Urothelium cell line (cell line): ENCODE data around the gene ISCA2.
"Not testable (repeated sequence)": the region's sequence is repeated elsewhere in the genome, so short reads cannot be mapped to it uniquely, and the experiment has no call there.

ENCODE experiments used
- DNase-seq: peaks from one replicate; pipeline ENCODE4 v3.0.0; 2011; ENCODE audit warnings: low spot score, mixed read lengths
- FAIRE-seq: peaks from 2 replicates; lab custom pipeline; 2011; peaks lifted over from hg19 to GRCh38; lab: Jason Lieb, UNC

ISCA2 gene, protein sequence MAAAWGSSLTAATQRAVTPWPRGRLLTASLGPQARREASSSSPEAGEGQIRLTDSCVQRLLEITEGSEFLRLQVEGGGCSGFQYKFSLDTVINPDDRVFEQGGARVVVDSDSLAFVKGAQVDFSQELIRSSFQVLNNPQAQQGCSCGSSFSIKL

DNA sequence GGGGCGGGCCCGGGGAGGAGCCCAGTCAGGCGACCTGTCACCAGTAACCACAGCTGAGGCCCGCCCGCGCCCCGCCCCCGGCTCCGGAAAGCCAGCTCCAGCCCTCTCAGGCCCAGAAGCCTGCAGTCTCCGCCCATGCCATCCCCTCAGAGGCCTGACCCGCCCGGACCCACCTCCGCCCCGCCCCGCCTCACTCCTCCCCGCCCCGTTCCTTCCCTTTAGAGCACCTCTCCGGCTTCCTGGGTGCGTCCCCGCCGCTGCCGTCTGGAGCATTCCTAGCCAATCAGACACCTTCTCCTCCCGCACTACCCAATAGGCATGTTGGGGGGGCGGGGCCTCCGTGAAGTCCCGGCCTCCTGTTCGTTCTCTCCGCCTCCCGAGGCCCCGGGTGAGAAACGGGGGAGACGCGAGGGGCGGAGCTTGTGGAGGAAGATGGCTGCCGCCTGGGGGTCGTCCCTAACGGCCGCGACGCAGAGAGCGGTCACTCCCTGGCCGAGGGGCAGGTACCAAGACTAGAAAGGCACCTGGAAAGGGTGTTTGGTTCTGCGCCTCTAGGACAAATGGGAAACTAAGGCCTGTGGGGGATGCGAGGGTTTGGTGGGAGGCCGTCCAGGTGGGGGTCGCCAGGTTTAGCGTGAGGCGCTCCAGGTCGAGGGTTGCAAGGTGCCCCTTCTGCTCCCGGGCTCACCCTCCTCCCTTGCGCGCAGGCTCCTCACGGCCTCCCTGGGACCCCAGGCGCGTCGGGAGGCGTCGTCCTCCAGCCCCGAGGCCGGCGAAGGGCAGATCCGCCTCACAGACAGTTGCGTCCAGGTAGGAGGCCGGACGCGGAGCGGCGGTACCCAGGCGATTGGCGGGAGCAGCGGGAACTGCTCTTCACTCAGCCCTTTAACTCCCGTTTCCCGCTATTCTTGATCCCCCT is at the start of gene ISCA2:
TSS of gene ISCA2 (plus strand) at position 423 of the 919 bp plus-strand sequence. CDS start at position 433, 10 bp downstream.
- FAIRE-seq, result peak; percentile 91
- DNase-seq, result peak; percentile 100

DNA sequence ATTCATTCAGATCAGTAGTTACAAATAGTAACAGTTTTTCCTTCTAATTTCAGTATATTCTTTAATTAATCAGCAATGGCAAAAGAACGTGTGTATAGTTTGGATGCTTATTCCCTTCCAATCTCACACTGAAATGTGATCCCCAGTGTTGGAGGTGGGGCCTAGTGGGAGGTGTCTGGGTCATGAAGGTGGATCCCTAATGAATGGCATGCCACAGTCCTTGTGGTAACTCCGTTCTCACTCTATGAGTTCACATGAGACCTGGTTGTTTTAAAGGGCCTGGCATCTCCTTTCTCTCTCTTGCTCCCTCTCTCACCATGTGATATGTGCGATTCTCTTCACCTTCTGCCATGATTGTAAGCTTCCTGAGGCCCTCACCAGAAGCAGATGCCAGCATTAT is 48.7 kb upstream of the ISCA2 start:
- FAIRE-seq, result no peak
- DNase-seq, result no peak

GRCh38 chr14:74454397-74454796 is 39.2 kb upstream of the ISCA2 start:
- not testable (repeated sequence) for DNase-seq, FAIRE-seq

- DNase-seq (no peak), FAIRE-seq (no peak)
These were observed 36.6 kb upstream of the ISCA2 start for GRCh38 chr14:74456684-74457564.

DNA sequence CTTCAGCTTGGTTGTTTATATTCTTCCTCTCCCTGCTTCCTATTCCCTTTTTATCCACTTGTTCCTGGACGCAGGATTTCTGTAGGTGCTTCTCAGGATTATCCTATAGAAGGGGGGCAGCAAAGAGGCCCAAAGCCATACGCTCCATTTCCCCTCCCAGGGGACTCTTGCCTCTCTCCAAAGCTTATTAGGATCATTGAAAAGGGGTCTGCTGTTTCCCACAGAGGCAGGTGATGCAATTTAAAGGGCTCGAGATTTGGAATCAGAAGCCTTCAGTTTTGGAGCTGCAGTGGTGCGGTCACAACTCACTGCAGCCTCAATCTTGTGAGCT is 36.0 kb upstream of the ISCA2 start:
- FAIRE-seq, result no peak

GRCh38 chr14:74459289-74459946 is 34.1 kb upstream of the ISCA2 start:
- DNase-seq (peak; percentile 87), FAIRE-seq (peak; percentile 30)

More for the DNA sequence above, 36.0 kb upstream of the ISCA2 start:
- DNase-seq, result no peak

GRCh38 chr14:74459976-74460375 is 33.6 kb upstream of the ISCA2 start:
- FAIRE-seq (no peak), DNase-seq (no peak)

DNA sequence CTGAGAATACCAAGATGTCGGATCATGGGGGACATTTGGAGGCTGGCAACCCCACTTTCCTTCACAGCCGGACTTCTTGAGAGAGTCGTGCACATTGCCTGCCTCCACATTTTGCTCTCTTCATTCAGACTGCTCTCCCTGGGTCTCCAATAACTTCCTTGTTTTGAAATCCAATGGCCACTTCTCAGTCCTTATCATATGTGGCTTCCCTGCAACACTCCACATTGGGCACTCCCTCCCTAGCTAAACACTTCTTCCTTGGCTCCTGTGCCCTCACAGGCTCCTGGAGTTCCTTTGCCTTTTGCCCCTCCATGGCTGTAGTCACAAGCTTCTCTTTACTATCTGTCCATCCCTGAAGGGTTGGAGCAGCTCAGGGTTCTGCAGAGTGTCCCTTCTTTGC is 30.6 kb upstream of the ISCA2 start:
- FAIRE-seq, result no peak
- no peak for DNase-seq

GRCh38 chr14:74463697-74464096 is 29.9 kb upstream of the ISCA2 start:
- no peak for DNase-seq
- FAIRE-seq, result no peak

- DNase-seq (no peak), FAIRE-seq (no peak)
These were observed 28.8 kb upstream of the ISCA2 start for GRCh38 chr14:74464785-74465184.

DNA sequence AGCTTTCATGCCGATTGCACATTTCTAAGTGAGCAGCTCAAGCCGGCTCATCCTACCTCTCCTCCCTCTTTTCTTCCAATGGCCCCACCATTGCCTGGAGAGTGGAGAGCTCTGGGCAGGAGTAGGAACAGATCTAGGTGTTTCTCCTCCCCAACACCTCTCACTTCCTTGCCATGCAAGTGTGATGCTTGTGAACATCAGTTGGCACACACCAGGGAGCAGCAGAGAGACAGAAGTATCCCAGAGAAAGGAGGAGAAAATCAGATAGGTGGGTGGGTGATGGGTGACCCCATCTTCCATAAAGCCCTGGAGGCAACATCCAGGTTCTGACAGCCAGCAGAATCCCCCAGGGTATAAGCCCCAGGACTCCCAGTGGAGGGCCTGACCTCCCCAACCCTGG is 28.2 kb upstream of the ISCA2 start:
- peak; percentile 20 for FAIRE-seq
- DNase-seq, result no peak

DNA sequence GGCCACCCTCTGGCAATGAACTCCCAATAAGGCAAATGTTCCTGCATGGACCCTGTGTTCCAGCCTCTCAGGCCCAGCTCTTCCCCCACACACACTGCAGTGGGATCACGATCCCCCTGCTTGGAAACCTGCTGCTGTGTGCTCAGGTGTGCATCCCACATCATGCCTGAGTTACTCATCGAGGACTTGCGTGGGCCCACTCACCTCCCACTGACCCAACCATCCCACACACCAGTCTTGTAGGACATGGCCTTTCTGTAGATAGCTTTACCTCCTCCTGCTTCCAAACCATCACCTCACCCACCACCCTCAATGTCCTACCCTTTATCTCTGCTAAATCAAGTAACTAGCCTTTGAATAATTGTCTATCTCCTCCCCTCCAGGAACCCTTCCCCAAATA is 25.1 kb upstream of the ISCA2 start:
- no peak for FAIRE-seq

GRCh38 chr14:74469548-74470518 is 23.7 kb upstream of the ISCA2 start:
- FAIRE-seq, result peak; percentile 55
- no peak for DNase-seq

More for the DNA sequence above, 25.1 kb upstream of the ISCA2 start:
- DNase-seq, result no peak

- DNase-seq (no peak), FAIRE-seq (no peak)
These were observed 21.0 kb upstream of the ISCA2 start for GRCh38 chr14:74472601-74473000.

- no peak for DNase-seq
These were observed 19.2 kb upstream of the ISCA2 start for GRCh38 chr14:74474376-74474775.

DNA sequence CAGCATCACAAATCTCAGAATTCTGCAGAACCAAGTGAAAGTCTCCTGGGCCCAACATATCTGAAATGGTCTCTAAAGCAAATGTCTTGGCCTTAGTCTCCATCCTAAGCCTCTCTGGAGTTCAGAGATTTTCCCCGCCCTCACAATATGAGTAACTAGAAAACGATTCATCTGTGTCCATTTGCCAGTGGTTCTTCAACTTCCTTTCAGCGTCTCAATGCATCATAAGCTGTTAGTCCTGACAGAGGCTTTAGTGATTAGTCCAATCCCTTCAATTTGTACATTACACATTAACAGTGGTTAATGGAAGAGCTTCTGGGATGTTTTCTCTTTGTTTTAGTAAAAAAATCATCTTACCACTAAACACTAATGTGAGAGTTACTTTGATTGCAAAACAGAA is 17.9 kb upstream of the ISCA2 start:
- FAIRE-seq (no peak), DNase-seq (no peak)

More at GRCh38 chr14:74474376-74474775, 19.2 kb upstream of the ISCA2 start:
- peak; percentile 5 for FAIRE-seq

DNA sequence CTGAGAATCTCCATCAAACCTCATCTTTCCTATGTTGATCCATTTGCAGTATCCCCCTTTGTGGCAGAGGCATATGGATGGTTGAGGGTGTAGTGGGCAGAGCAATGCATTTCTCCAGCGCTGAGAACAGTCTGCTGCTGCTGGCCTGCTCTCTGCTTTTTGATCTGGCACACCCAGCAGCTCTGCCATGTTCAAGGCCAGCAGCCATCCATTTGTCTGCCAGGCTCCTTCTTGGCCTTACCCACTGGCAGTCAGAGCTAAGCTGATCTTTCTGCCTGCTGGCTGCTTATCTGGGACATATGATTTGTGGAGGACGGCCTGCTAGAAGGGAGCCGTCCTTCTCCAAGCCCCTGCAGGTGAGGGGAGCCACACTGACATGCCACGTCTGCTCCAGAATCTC is 17.5 kb upstream of the ISCA2 start:
- FAIRE-seq (no peak), DNase-seq (no peak)

DNA sequence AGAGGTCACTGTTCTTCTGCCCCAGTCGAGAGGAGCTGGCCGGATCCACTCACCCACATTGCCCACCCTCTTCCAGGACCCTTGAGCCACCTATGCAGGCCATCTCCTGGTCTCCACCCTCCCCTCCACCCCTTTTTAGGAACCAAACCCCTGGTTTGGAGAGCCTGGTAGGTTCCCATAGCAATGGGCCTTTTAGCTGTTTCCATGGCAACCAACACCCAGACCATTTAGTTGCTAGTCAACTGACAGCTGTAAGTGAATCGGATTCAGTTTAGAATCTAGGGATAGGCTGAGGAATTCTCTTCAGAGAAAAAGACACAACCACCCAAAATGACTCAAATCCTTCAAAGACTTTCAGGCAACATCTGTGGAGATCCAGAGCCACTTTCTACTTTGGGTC is 17.0 kb upstream of the ISCA2 start:
- DNase-seq (no peak), FAIRE-seq (no peak)

- no peak for DNase-seq
- no peak for FAIRE-seq
These were observed 14.4 kb upstream of the ISCA2 start for GRCh38 chr14:74478996-74479635.
